ENCODE measurements around the gene TSC2.

GRCh38 chr16:2115591-2115973, 67.8 kb downstream of the TSC2 start:
- no peak for TF ChIP-seq POLR2AphosphoS5 (IDR thresholded peaks at IDR 0.05)
- no peak for TF ChIP-seq CTCF (IDR thresholded peaks at IDR 0.05)
